Measurements from ENCODE around the gene CLIC4. TPM values are rescaled to one million over a fixed set of nuclear protein-coding genes. Genes with fewer than 3 reads are reported as not detected.
"Not testable (repeated sequence)": the region's sequence is repeated elsewhere in the genome, so short reads cannot be mapped to it uniquely, and the experiment has no call there.

Gene CLIC4
- total RNA-seq, 1 donor from 2014 or later: 136 TPM

DNA sequence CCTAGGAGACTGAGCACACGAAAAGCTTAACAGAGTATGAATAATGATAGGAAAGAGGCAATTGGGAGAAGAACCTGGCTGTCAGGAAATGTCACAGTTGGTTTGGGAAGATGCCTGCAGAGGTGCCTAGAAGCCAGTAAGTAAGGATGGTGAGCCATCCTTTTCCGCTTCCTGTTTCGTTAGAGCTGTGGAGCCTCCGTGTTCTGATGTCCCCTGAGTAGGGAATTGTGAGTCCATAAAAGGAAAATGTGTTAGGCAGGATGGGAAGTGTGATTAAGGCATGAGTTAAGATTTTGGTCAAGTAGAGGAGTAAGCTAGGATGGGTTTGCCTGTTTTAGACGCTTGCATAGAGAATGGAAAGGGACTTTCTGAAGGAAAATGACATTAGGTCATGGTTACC is 9.0 kb downstream of the CLIC4 start:
- Mint-ChIP-seq H3K27ac (peak overlapping the region; percentile 40), H3K9me3 (no peaks in the 10 kb centered on the region), H3K4me3 (no peak overlapping the region), H3K27me3 (ENCODE audit: low read depth) (no peaks in the 10 kb centered on the region), H3K36me3 (peaks cover 7% of the 10 kb centered on the region), H3K4me1 (peaks cover 13% of the 10 kb centered on the region)
- no peak for DNase-seq (ENCODE audit: low spot score in 2 of 2, unreplicated experiment in 2 of 2)
- TF ChIP-seq, protein P1, sequence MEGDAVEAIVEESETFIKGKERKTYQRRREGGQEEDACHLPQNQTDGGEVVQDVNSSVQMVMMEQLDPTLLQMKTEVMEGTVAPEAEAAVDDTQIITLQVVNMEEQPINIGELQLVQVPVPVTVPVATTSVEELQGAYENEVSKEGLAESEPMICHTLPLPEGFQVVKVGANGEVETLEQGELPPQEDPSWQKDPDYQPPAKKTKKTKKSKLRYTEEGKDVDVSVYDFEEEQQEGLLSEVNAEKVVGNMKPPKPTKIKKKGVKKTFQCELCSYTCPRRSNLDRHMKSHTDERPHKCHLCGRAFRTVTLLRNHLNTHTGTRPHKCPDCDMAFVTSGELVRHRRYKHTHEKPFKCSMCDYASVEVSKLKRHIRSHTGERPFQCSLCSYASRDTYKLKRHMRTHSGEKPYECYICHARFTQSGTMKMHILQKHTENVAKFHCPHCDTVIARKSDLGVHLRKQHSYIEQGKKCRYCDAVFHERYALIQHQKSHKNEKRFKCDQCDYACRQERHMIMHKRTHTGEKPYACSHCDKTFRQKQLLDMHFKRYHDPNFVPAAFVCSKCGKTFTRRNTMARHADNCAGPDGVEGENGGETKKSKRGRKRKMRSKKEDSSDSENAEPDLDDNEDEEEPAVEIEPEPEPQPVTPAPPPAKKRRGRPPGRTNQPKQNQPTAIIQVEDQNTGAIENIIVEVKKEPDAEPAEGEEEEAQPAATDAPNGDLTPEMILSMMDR (IDR thresholded peaks at IDR 0.05; ENCODE audit: unreplicated experiment): no peak

DNA sequence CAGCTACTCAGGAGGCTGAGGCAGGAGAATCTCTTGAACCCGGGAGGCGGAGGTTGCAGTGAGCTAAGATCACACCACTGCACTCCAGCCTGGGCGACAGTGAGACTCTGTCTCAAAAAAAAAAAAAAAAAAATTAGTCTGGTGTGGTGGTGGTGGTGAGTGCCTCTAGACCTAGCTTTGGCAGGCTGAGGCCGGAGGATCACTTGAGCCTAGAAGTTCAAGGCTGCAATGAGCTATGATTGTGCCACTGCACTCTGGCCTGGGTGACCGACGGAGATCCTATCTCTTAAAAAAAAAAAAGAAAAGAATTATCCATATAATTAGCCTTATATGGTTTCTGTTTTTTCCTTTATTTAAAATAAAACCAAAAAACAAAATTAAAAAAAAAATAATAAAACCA is 10.1 kb downstream of the CLIC4 start:
- DNase-seq (ENCODE audit: low spot score in 2 of 2, unreplicated experiment in 2 of 2); H3K27ac Mint-ChIP-seq; H3K4me3 Mint-ChIP-seq; H3K36me3 Mint-ChIP-seq; H3K27me3 Mint-ChIP-seq (ENCODE audit: low read depth); H3K9me3 Mint-ChIP-seq: not testable (repeated sequence)
- H3K4me1 Mint-ChIP-seq: peaks cover 10% of the 10 kb centered on the region

DNA sequence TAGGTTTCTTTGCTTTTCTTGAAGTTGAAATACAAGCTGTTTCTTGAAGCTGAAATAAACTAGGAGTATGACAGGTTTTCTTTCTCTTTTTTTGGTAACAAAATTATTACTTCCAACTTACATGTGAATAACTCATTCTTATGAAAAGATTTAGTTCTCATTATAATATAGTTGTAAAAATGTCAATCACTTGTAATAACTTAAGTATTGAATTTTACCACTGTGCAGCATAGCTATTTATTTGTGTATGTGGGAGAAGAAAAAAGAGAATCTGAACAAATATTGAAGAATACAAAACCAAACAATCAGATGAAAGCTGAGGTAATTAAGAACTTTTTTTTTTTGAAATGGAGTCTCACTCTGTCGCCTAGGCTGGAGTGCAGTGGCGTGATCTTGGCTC is 11.1 kb downstream of the CLIC4 start:
- no peak for DNase-seq (ENCODE audit: low spot score in 2 of 2, unreplicated experiment in 2 of 2)
- H3K4me1 Mint-ChIP-seq: peaks cover 8% of the 10 kb centered on the region
- H3K27ac Mint-ChIP-seq: no peak overlapping the region
- no peaks in the 10 kb centered on the region for H3K9me3 Mint-ChIP-seq
- no peaks in the 10 kb centered on the region for H3K27me3 Mint-ChIP-seq (ENCODE audit: low read depth)
- TF ChIP-seq, protein P1 (IDR thresholded peaks at IDR 0.05; ENCODE audit: unreplicated experiment): no peak
- no peak overlapping the region for H3K4me3 Mint-ChIP-seq
- peaks cover 3% of the 10 kb centered on the region for H3K36me3 Mint-ChIP-seq

DNA sequence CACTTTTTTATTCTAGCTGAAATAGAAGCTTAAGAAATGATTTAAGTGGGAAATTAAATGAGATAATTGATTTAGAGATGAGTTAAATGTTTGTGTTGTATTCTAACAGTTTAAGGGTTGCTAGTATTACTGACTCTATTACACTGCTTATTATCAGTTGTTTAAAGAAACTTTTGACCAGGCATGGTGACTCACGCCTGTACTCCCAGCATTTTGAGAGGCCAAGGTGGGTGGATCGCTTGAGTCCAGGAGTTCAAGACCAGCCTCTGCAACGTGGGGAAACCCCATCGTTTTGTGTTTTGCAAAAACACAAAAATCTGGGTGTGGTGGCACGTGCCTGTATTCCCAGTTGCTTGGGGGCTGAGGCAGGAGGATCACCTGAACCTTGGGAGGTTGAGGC is 14.2 kb downstream of the CLIC4 start:
- peaks cover 3% of the 10 kb centered on the region for H3K36me3 Mint-ChIP-seq
- H3K4me1 Mint-ChIP-seq: peaks cover under 1% of the 10 kb centered on the region
- H3K27me3 Mint-ChIP-seq (ENCODE audit: low read depth): no peaks in the 10 kb centered on the region
- TF ChIP-seq, protein P1 (IDR thresholded peaks at IDR 0.05; ENCODE audit: unreplicated experiment): no peak
- H3K27ac Mint-ChIP-seq: no peak overlapping the region
- DNase-seq (ENCODE audit: low spot score in 2 of 2, unreplicated experiment in 2 of 2): no peak
- no peaks in the 10 kb centered on the region for H3K9me3 Mint-ChIP-seq
- no peak overlapping the region for H3K4me3 Mint-ChIP-seq

DNA sequence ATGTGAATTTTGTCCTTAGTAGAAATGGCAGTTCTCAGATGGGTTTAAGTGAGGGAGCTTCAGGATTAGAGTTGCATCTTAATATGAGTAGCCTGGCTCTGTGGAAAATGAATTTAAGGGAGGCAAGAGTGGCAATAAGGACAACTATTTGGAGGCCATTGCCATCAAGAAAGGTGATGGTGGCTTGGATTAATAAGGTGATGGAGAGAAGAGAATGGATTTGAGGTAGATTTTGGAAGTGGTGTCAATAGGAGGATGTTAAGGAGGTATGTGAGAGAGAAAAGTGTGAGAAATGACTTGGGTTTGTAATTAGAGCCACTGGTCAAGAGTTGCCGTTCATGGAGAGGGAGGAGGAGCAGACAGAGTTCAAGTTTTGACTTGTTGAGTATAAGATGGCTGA is 16.3 kb downstream of the CLIC4 start:
- DNase-seq (ENCODE audit: low spot score in 2 of 2, unreplicated experiment in 2 of 2): no peak
- H3K27ac Mint-ChIP-seq: no peak overlapping the region
- H3K4me3 Mint-ChIP-seq: no peak overlapping the region
- no peaks in the 10 kb centered on the region for H3K27me3 Mint-ChIP-seq (ENCODE audit: low read depth)
- TF ChIP-seq, protein P1 (IDR thresholded peaks at IDR 0.05; ENCODE audit: unreplicated experiment): no peak
- H3K36me3 Mint-ChIP-seq: no peaks in the 10 kb centered on the region
- H3K4me1 Mint-ChIP-seq: peaks cover 12% of the 10 kb centered on the region
- H3K9me3 Mint-ChIP-seq: no peaks in the 10 kb centered on the region

DNA sequence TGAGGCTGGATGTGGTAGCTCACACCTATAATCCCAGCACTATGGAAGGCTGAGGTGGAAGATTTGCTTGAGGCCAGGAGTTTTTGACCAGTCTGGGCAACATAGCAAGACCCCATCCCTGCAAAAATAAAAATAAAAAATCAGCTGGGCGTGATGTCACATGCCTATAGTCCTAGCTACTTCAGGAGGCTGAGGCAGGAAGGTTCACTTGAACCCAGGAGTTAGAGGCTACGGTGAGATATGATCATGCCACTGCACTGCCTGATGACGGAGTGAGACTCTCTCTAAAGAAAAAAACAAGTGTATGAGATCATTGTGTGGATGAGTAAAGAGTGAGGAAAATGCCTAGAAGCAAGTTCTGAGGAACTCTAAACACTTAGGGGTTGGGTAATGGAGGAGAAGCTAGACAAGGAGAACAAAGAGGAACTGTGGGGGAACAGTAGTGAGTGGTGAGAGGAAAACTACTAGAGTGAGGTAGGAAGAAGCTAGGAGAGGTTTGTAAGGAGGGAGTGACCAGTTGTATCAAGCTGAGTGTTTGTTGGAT is 17.0 kb downstream of the CLIC4 start:
- no peak for DNase-seq (ENCODE audit: low spot score in 2 of 2, unreplicated experiment in 2 of 2)

More for the DNA sequence above, 17.0 kb downstream of the CLIC4 start:
- no peaks in the 10 kb centered on the region for H3K36me3 Mint-ChIP-seq
- no peak overlapping the region for H3K27ac Mint-ChIP-seq
- TF ChIP-seq, protein P1 (IDR thresholded peaks at IDR 0.05; ENCODE audit: unreplicated experiment): no peak
- no peaks in the 10 kb centered on the region for H3K9me3 Mint-ChIP-seq
- H3K27me3 Mint-ChIP-seq (ENCODE audit: low read depth): no peaks in the 10 kb centered on the region
- H3K4me1 Mint-ChIP-seq: peaks cover 12% of the 10 kb centered on the region
- H3K4me3 Mint-ChIP-seq: no peak overlapping the region
